Daoy (cell line): Measurements from ENCODE around the gene AK1. TPM values are rescaled to one million over a fixed set of nuclear protein-coding genes. Genes with fewer than 3 reads are reported as not detected.

Experiments
- DNase-seq: peaks from one replicate; pipeline ENCODE4 v3.0.0-alpha.2; 2015; ENCODE audit warnings: low read depth
- total RNA-seq: library from RNA; depleted of rRNA; stranded (reverse); fragments of >200 nt; shearing (Covaris generic); gene quantifications from 2 replicates; pipeline ENCODE4 v1.2.3, GENCODE V29; 2014; rRNA removed

AK1 gene, protein sequence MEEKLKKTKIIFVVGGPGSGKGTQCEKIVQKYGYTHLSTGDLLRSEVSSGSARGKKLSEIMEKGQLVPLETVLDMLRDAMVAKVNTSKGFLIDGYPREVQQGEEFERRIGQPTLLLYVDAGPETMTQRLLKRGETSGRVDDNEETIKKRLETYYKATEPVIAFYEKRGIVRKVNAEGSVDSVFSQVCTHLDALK
- total RNA-seq, result 37.5 and 73.4 TPM in 2 replicates

DNA sequence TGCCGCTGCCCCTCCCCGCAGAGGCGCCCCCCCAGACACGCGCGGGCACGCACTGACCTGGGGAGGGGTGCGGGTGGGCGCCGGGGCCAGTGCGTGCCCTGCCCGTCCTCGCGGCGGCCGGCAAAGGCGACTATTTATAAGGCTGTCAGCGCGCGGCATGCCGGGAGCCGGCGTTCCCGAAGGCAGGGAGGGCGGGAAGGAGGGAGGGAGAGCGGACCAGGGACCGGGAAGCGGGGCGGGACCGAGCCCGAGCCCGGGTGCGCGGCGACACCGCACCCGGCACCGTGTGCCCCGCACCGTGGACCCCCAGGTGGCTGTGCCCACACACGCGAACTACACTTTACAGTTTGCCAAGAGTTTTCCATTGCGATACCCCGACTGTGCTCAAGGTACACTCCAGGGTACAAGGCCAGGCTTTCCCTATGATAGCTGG is at the start of gene AK1:
Gene AK1 (minus strand): TSS at position 110 of the 433 bp plus-strand sequence. CDS start 3,058 bp downstream, outside the sequence.
- DNase-seq, result peak; percentile 84

DNA sequence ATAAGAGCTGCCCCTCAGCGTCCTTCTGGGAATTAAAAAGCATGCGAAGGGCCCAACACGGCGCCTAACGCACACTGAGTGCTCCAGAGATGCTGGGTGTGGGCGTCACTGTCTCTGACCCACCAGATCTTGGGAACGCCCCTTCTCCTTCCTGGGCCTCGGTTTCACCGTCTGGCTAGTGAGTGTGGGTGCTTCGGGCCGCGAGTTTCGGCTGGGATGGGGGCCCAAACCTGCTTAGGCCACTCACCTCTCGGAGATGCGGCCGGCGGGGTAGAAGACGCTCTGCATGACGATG is 49.4 kb upstream of the AK1 start:
- DNase-seq, result no peak

DNA sequence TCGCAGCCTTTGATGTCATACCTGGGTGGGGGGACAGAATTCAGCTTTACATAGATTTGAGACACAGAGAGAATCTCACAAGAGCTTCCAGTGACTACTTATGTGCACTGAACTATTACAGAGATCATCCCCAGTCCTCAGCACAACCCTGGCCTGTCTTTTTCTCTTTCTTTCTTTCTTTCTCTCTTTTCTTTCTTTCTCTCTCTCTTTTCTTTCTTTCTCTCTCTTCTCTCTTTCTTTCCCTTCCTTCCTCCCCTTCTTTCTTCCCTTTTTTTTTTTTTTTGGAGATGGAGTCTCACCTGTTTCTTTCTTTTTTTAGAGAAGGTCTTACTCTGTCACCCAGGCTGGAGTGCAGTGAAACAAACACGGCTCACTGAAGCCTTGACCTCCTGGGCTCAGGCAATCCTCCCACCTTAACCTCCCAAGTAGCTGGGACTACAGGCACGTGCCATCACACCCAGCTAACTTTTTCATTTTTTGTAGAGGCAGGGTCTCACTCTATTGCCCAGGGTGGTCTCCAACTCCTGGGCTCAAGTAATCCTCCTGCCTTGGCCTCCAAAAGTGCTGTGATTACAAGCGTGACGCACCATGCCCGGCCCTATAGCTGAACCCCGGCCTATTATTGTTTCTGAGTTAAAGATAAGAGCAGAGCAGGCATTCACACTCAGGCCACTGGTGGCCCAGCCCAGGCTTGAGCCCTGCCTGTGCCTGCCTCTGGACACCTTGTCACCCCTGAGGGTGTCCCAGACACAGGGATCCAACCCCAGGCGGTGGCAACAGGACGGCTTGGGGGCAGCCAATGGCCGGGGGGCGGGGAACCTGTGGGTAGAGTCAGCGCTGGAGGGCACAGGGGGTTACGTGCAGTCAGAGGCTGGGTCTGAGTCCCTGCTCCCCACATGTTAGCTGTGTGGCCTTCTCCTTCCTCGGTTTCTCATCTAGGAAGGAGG is 48.8 kb upstream of the AK1 start:
- no peak for DNase-seq

GRCh38 chr9:127924736-127925444 is 47.4 kb upstream of the AK1 start:
- no peak for DNase-seq

DNA sequence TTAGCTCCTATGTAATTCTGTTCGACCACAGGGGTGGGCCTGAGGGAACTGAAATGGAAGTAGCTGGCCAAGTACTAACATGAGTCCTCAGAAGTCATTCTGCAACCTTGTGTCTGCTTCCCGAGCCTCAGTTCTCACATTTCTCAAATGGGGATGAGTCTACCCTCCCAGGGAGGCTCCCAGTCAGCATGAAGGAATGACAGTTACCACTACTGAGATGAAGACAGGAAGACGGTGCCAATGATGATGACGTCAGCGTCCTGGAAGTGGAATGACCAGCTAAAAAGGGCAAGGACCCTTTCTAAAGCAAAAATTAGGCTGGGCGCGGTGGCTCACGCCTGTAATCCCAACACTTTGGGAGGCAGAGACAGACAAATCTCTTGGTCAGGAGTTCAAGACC is 46.3 kb upstream of the AK1 start:
- DNase-seq, result peak; percentile 96

DNA sequence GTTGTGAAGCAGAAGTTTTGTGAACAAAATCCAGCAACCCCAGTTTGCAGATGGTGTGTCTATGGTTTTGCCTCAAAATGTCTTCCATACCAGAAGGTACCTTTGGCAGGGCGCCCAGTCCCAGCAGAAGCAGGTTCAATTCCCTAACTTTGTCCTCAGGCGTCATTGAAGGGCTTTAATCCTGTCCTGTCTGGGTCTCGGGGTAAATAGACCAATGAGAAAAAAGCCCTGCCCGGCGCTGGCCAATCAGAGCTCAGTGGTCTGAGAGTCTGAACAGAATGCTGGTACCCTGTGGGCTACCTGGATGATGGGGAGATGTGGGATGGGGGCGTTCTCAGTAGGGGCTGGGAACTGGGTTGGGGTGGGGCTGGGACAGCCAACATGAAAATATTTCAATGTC is 45.6 kb upstream of the AK1 start:
- DNase-seq, result no peak

- peak; percentile 78 for DNase-seq
These were observed 44.2 kb upstream of the AK1 start for GRCh38 chr9:127921557-127922120.

DNA sequence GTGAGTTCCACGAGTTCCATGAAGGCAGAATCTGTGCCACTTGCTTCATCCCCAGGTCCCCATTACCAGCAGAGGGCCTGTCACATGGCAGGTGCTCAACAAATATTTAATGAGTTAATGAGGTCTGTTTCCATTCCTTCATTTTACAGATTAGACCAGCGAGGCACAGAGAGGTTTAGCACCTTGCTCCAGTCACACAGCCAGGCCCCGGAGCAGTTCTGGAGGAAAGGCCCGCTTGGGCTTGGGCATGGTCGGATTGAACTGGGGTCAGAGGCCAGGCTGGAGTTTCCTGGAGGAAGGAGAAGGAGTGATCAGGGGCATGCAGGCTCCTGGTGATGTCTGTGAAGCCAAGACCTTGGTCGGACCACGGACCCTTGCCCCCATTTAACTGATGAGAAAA is 43.3 kb upstream of the AK1 start:
- DNase-seq, result no peak

DNA sequence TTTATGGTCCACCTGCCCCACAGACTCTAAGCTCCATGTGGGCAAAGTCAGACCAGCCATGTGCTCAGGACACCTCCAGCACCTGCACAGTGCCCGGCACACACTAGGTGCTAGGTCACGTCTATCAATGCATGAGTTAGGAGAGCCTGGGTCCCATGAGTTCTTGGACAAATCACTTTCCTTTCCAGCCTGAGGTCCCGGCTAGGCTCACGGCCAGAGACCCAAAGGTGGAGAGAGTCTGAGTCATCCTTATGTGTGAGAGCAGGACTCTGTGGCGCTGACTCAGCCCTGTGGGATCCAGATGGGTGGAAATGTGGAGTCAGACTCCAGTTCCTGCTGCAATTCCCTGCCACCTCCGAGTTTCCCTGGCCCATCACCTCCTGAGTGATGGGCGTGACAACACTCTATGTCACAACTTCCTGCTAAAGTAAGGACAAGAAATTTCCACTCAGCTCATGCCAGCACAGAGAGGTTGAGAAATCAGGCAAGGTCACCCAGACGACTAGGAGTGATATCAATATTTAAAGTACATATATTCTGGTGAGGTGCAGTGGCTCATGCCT is 41.9 kb upstream of the AK1 start:
- DNase-seq, result peak; percentile 100

DNA sequence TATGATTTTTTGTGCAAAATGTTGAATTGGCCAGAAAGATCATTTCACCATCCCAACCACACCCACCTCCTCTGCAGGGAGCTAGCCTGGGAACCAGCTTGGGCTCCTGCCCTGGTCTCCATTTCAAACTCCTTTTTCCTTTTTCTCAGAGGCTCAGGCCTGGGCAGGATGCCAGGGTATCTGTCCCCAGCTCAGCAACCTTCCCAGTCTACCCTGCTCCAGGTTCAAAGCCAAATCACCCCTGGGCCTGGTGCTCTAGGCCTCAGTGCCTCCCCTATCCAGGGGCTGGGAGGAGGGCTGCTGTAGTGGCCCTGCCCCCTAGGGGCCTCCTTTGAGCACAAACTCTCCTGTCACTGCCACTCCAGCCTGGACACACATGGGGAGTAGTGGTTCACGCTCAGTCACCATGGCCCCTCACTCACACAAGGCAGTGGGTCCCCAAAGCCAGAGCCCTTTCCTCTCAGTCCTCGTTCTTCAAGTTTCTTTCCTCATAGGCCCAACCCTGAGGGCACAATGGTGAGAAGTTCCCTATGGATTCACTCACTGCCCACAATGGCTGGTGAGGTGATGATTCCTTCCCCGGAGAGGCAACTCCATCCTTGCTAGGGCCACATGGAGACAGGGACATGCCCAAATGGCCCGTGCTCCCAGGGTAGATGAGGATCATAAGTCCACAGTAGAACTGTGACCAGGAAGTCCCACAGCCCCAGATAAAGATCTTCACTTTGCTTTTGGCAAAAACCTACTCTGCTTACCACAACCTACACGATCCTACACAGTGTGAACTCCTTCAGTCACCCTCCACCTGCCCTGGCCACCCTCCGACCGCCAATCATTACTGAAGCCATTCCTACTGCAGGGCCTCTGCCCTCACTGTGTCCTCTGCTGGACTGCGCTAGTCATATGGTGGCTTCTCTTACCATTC is 41.0 kb upstream of the AK1 start:
- peak; percentile 53 for DNase-seq

- no peak for DNase-seq
These were observed 40.1 kb upstream of the AK1 start for GRCh38 chr9:127917603-127918002.

- peak; percentile 97 for DNase-seq
These were observed 39.5 kb upstream of the AK1 start, which contains the start of gene ST6GALNAC4 for GRCh38 chr9:127916720-127917581. TSS of gene ST6GALNAC4 (minus strand) at chr9:127917041. CDS start at chr9:127916419, 622 bp downstream.

DNA sequence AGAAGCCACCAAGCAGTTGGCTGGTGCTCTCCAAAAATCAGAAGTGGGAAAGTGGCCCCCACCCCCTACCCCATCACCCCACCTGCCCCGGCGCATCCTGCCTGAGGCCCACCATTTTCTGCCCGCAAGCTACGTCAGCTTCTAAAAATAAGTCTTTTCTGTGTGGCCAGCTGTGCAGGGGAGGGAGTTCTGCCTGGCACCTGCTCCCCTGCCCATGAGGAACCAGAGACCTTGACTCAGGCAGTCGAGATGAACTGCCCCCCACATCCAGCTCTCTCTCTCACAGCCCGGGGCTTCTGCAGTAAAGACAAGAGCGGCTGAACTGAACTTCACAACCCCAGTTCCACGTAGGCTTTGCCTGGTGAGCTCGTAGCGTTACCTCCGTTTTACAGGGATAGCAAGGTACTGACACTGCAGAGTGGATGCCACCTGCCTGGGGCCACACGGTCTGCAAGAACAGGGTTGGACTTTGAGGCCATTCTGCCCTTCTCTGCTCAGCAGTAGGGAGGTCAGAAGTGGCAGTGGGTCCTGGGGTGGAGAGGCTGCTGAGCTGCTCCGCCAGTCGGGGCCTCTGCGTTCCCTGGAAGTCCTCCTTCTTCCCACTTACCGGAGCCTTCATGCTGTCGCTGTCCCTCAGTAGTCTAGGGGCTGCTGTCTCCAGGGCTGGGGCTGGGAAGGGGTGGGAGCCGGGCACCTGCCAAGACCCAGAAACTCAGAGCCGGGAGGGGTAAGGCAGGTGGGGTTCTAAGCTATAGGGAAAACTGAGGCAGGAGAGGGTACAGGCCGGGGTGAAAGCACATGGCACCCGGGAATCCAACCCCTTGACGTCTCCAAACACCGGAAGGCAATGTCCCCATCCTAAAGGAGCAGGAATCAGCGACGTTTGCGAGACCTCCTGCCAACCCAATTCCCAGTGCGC is 38.6 kb upstream of the AK1 start:
- DNase-seq, result no peak

DNA sequence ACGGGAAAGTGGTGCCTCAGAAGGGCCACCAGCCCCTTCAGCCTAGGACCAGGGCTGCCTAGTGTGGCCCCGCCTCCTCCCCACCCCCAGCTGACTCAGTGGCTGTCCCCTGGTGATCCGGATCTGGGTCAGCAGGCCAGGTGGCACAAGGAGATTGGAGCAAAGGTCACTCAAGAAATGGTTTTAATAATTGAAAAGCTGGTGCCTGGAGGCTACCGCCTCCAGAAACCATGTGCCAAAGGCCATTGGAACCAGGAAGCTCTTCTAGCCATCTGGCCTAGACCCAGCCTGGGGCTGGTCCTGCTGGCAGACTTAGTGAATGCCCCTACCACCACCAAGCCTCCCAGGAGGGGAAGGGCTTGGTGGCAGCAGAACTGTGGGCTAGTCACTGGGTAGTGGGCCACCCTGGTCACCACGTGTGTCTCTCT is 37.9 kb upstream of the AK1 start:
- no peak for DNase-seq

- DNase-seq, result no peak
These were observed 36.2 kb upstream of the AK1 start for GRCh38 chr9:127913682-127914081.

- no peak for DNase-seq
These were observed 35.4 kb upstream of the AK1 start for GRCh38 chr9:127912882-127913281.

GRCh38 chr9:127912296-127912695 is 34.8 kb upstream of the AK1 start:
- no peak for DNase-seq

DNA sequence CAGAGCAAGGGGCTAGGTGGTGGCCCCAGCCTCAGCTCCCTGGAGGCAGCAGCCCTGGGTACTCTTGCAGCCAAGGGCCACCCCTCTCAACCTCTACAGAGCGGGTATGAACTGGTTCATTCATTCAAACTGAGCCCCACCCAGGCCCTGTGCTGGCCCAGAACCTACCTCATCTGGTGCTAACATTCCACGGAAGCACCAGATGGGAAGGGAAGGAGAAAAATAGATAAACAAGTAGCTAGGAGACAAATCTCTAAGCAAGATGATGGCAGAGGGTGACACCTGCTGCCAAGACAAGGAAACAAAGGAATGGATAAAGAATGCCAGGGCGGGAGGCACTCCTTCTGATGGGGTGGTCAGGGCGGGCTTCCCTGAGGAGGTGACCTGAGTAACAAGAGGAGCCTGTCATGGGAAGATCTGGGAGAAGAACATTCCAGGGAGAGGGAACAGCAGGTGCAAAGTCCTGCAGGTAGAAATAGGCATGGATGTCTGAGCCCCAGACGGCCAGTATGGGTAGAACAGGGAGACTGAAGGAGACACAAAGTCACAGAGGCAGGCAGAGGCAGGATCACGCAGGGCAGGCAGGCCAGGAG is 33.2 kb upstream of the AK1 start:
- peak; percentile 37 for DNase-seq
